Motor neuron (in vitro differentiated cells): Measurements from ENCODE around the gene SH3TC2. TPM values are rescaled to one million over a fixed set of nuclear protein-coding genes. Genes with fewer than 3 reads are reported as not detected.

ENCODE experiments used
- ATAC-seq, 8 experiments: fragments of 200-7000 bp; cut with Tn5 transposase; replicated peaks in 6 of 8; 2 replicates each; pipeline ENCODE4 v1.8.0; 2021; ENCODE audit warnings: mild to moderate bottlenecking in 8 of 8, moderate library complexity in 8 of 8
- H3K27ac ChIP-seq, 2 donors: fragments of 250-450 bp; sonication (Bioruptor Pico); 2 replicates each; pipeline ENCODE4 v1.9.0; 2021; ENCODE audit warnings: antibody characterized with exemption in 2 of 2, mild to moderate bottlenecking in 2 of 2, moderate library complexity in 1 of 2
- H3K4me1 ChIP-seq, 2 donors: fragments of 250-450 bp; sonication (Bioruptor Pico); replicated peaks in 1 of 2; 2 replicates each; pipeline ENCODE4 v1.6.1; 2021; ENCODE audit warnings: antibody characterized with exemption in 2 of 2, mild to moderate bottlenecking in 2 of 2, moderate library complexity in 1 of 2
- H3K4me3 ChIP-seq, 5 donors: fragments of 250-450 bp; sonication (Bioruptor Pico); 2 replicates each; pipeline ENCODE4 v1.9.0; 2021; ENCODE audit warnings: antibody characterized with exemption in 5 of 5, mild to moderate bottlenecking in 5 of 5, moderate library complexity in 4 of 5
- WGBS, 10 experiments: fragments of 450-650 bp; shearing (Covaris generic); methylation state at CpG; one replicate each; pipeline ENCODE4 v1.0.0; 2022; 5-methylcytosine and 5-hydroxymethylcytosine counted together
- in situ Hi-C, 9 experiments: fragments of 400-800 bp; cut with MboI; loops; one replicate each; pipeline ENCODE4 v1.15.0; 2021; ENCODE audit warnings: low sequenced_read_pairs in 9 of 9, low pct_unique_long_range_greater_than_20kb in 2 of 9; ENCODE audit not compliant: unreplicated experiment in 9 of 9
- total RNA-seq, 8 experiments: library from RNA; unstranded; fragments of 300-600 nt; gene quantifications; 2 replicates each; pipeline versions ENCODE4 v1.2.3 to v1.2.4, GENCODE V29; 2022

Gene SH3TC2
- total RNA-seq, 8 experiments from 2014 or later = 0.11 to 51.6 (median 0.93) TPM

- ATAC-seq = no peak
- Histone ChIP-seq H3K4me3 (no peak overlapping the region), H3K4me1 (no peaks in the 10 kb centered on the region), H3K27ac (no peak overlapping the region)
- 15 to 75% (median 62%) methylated on average over 2 to 6 of the region's 6 CpGs; no CpG with 5 or more reads in 3 of the 10 experiments for WGBS, 10 experiments
- in situ Hi-C loops = no loop called here
Measured at GRCh38 chr5:148988328-148988727, 74.5 kb downstream of the SH3TC2 start.

- in situ Hi-C loops = no loop called here
- no peak overlapping the region for H3K4me3 ChIP-seq
- ATAC-seq = peak in 2 of 8 experiments; percentile 78 to 85
- H3K4me1 ChIP-seq = no peaks in the 10 kb centered on the region
- no peak overlapping the region for H3K27ac ChIP-seq
- WGBS, 10 experiments = 0 to 86% (median 64%) methylated on average over 1 to 2 of the region's 2 CpGs; no CpG with 5 or more reads in 3 of the 10 experiments
Measured at GRCh38 chr5:148986636-148987035, 76.2 kb downstream of the SH3TC2 start.

GRCh38 chr5:148984345-148984744 is 78.5 kb downstream of the SH3TC2 start:
- H3K27ac ChIP-seq = no peak overlapping the region
- in situ Hi-C loops = no loop called here
- H3K4me3 ChIP-seq = no peak overlapping the region
- WGBS, 10 experiments = 0 to 100% (median 47%) methylated on average over 1 of the region's 1 CpG; no CpG with 5 or more reads in 4 of the 10 experiments
- H3K4me1 ChIP-seq = no peaks in the 10 kb centered on the region
- ATAC-seq = no peak

- Histone ChIP-seq H3K4me3 (no peak overlapping the region), H3K27ac (no peak overlapping the region), H3K4me1 (no peaks in the 10 kb centered on the region)
- 52 to 100% (median 84%) methylated on average over 1 to 4 of the region's 6 CpGs; no CpG with 5 or more reads in 4 of the 10 experiments for WGBS, 10 experiments
- no peak for ATAC-seq
- in situ Hi-C loops = no loop called here
Measured at GRCh38 chr5:148981353-148981752, 81.5 kb downstream of the SH3TC2 start.

- WGBS, 10 experiments = 67 to 100% (median 83%) methylated on average over 1 to 2 of the region's 3 CpGs; no CpG with 5 or more reads in 5 of the 10 experiments
- ATAC-seq = no peak
- no peak overlapping the region for H3K27ac ChIP-seq
- in situ Hi-C loops = no loop called here
- no peak overlapping the region for H3K4me3 ChIP-seq
- no peaks in the 10 kb centered on the region for H3K4me1 ChIP-seq
Measured at GRCh38 chr5:148980731-148981130, 82.1 kb downstream of the SH3TC2 start.

- peak in 3 of 8 experiments; percentile 98 to 100 (median 98) for ATAC-seq
- Histone ChIP-seq H3K27ac (no peak overlapping the region), H3K4me1 (no peaks in the 10 kb centered on the region), H3K4me3 (no peak overlapping the region)
- in situ Hi-C loops = no loop called here
- 40 to 86% (median 68%) methylated on average over 1 to 4 of the region's 7 CpGs; no CpG with 5 or more reads in 4 of the 10 experiments for WGBS, 10 experiments
Measured at GRCh38 chr5:148979083-148979723, 83.7 kb downstream of the SH3TC2 start.

- 20 to 80% (median 49%) methylated on average over 1 to 5 of the region's 7 CpGs for WGBS, 10 experiments
Measured at GRCh38 chr5:148978370-148979082, 84.3 kb downstream of the SH3TC2 start.

GRCh38 chr5:148976569-148977381 is 86.1 kb downstream of the SH3TC2 start:
- Histone ChIP-seq H3K27ac (no peak overlapping the region), H3K4me1 (no peaks in the 10 kb centered on the region), H3K4me3 (no peak overlapping the region)
- ATAC-seq = peak in 1 of 8 experiments; percentile 44
- WGBS, 10 experiments = 0 to 89% (median 68%) methylated on average over 1 to 5 of the region's 5 CpGs; no CpG with 5 or more reads in 2 of the 10 experiments
- in situ Hi-C loops = no loop called here

More at GRCh38 chr5:148978370-148979082, 84.3 kb downstream of the SH3TC2 start:
- Histone ChIP-seq H3K4me1 (no peaks in the 10 kb centered on the region), H3K27ac (no peak overlapping the region), H3K4me3 (no peak overlapping the region)
- in situ Hi-C loops = no loop called here
- no peak for ATAC-seq

- H3K4me3 ChIP-seq = no peak overlapping the region
- in situ Hi-C loops = no loop called here
- no peak overlapping the region for H3K27ac ChIP-seq
- ATAC-seq = no peak
- 70 to 100% (median 81%) methylated on average over 1 to 6 of the region's 6 CpGs; no CpG with 5 or more reads in 2 of the 10 experiments for WGBS, 10 experiments
- H3K4me1 ChIP-seq = no peaks in the 10 kb centered on the region
Measured at GRCh38 chr5:148974642-148975327, 88.1 kb downstream of the SH3TC2 start.

- Histone ChIP-seq H3K4me1 (no peaks in the 10 kb centered on the region), H3K27ac (no peak overlapping the region), H3K4me3 (no peak overlapping the region)
- ATAC-seq = peak in 1 of 8 experiments; percentile 11
- in situ Hi-C loops = no loop called here
- WGBS, 10 experiments = 80 to 100% (median 88%) methylated on average over 2 of the region's 2 CpGs; no CpG with 5 or more reads in 6 of the 10 experiments
Measured at GRCh38 chr5:148973455-148973854, 89.4 kb downstream of the SH3TC2 start.

- peak in 4 of 8 experiments; percentile 22 to 84 (median 72) for ATAC-seq
- 0 to 90% (median 69%) methylated on average over 1 to 7 of the region's 7 CpGs; no CpG with 5 or more reads in 3 of the 10 experiments for WGBS, 10 experiments
- in situ Hi-C loops = no loop called here
- Histone ChIP-seq H3K27ac (no peak overlapping the region), H3K4me1 (no peaks in the 10 kb centered on the region), H3K4me3 (no peak overlapping the region)
Measured at GRCh38 chr5:148972974-148973374, 89.9 kb downstream of the SH3TC2 start.

GRCh38 chr5:148972396-148972795 is 90.5 kb downstream of the SH3TC2 start:
- H3K4me3 ChIP-seq = no peak overlapping the region
- H3K27ac ChIP-seq = no peak overlapping the region
- in situ Hi-C loops = no loop called here
- H3K4me1 ChIP-seq = no peaks in the 10 kb centered on the region
- no peak for ATAC-seq
- WGBS, 10 experiments = 73 to 100% (median 87%) methylated on average over 1 to 4 of the region's 4 CpGs; no CpG with 5 or more reads in 1 of the 10 experiments
